HTERT RPE-1 (cell line): ENCODE measurements around the gene FAM234A.
"Not testable (repeated sequence)": the region's sequence is repeated elsewhere in the genome, so short reads cannot be mapped to it uniquely, and the experiment has no call there.

Source experiments
- in situ Hi-C: fragments of 300-500 bp; cut with MboI; formaldehyde crosslinking; loops from 4 replicates; pipeline ENCODE4 v1.14.3; 2020; ENCODE audit warnings: low sequenced_read_pairs

Gene FAM234A, protein sequence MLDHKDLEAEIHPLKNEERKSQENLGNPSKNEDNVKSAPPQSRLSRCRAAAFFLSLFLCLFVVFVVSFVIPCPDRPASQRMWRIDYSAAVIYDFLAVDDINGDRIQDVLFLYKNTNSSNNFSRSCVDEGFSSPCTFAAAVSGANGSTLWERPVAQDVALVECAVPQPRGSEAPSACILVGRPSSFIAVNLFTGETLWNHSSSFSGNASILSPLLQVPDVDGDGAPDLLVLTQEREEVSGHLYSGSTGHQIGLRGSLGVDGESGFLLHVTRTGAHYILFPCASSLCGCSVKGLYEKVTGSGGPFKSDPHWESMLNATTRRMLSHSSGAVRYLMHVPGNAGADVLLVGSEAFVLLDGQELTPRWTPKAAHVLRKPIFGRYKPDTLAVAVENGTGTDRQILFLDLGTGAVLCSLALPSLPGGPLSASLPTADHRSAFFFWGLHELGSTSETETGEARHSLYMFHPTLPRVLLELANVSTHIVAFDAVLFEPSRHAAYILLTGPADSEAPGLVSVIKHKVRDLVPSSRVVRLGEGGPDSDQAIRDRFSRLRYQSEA

DNA sequence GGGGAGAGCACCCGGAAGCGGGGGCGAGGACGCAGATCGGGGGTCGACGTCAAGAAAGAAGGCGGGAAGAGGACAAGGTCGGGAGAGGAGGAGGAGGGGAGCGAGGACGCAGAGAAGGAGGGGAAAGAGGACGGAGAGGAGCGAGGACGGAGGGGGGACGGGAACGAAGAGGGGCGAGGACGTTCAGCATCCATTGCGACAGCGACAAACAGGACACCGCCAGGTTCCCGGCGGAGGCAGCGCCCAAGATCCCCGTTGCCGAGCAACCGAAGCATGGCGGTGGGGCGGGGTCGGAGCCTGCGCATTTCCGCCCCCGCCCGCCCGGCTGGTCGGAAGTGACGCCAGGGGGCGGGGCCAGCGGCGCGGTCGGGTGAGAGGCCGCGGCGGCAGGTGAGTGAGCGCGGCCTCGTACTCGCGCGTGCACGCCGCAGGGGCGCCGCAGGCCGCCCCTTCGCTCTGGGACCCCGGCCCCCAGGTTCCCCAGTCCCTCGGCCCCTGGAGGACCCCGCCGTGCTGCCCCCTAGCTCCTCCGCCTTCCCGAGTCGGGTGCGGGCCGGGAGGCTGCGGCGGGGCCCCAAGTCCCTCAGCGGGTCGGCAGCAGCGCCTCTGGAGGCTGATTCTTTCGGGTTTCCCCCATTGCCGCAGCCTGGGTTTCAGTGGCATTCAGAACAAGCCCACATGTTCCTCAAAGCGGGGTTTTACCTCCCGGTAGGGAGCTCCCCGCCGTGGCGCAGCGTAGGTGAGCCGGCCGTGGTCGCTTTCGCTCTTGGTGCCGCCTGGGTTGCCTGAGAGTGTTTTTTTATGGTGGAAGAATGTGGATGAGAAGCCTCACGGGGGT, at the start of gene FAM234A:
TSS of gene FAM234A (plus strand) at position 354 of the 838 bp plus-strand sequence. CDS start 19,593 bp downstream, outside the sequence.
- in situ Hi-C loops: no loop called here

DNA sequence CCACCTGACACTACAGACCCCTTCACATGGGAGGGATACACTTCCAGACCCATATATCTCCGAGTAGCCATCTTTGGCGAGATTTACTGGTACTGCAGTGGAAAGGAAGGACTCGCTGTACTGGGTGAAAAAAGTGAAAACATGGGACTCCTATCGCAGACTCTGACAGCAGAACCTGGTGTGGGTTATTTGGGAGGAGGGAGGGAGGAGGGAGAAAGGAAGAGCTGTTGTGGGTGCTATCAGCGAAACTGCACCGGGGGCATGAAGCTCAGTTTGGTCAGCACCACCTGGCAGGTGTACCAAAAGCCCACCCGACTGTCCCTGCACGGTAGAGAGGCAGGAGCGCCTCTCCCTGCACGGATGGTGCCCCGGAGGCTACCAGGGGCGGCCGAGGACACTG, 49.4 kb upstream of the FAM234A start:
- in situ Hi-C loops: no loop called here

DNA sequence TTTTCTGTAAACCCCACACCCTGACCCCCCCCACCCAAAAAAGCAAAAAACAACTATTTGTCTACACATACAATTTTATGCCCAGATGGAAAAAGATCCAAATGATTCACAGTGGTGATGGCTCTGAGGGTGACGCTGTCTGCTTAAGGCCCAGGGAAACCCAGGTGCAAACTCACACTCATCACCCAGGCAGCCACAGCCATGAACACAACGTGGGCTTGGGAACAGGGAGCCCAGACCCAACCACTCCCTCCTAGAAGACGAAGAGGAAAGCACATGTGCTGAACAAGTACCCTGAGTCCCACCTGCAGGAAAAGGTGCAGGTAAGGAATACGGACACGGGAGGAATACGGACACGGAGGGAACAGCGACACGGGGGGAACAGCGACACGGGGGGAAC, 48.9 kb upstream of the FAM234A start:
- in situ Hi-C loops: no loop called here

DNA sequence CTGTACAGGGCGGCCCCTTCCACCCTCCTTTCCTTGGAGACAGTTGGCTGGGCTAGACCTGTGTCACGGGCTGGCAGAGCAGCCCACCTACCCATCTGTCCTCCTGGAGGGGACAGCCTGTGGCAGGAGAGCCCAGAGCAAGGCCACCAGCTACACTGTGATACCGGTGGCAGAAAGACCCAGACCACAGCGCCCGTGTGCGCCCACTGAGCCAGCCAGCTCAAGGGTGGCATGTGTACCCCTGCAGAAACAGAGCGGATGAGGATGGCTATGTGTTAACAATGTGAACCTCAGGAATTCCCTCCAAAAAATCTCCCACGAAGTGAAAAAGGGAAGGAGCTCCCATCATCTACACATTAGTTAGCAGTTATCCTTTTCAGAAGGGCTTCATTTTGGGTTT, 47.3 kb upstream of the FAM234A start:
- in situ Hi-C loops: no loop called here

DNA sequence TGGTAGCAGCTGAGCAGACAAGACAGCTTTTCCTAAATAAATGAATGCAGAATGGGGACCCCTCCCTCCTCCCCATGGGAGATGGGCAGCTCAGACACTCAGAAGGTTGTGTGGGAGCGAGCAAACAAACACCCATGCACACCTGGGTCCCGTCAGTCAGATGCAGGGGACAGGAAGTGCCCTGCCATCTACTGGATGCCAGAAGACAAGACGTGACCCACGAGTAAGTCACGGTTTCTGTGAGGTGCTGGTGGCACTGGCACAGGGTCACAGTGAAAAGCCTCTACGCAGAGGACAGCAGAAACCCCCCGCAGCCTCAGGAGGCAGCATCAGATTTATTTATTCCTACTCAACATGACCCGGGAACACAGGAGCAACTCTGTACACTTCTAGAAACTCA, 45.9 kb upstream of the FAM234A start:
- in situ Hi-C loops: no loop called here

DNA sequence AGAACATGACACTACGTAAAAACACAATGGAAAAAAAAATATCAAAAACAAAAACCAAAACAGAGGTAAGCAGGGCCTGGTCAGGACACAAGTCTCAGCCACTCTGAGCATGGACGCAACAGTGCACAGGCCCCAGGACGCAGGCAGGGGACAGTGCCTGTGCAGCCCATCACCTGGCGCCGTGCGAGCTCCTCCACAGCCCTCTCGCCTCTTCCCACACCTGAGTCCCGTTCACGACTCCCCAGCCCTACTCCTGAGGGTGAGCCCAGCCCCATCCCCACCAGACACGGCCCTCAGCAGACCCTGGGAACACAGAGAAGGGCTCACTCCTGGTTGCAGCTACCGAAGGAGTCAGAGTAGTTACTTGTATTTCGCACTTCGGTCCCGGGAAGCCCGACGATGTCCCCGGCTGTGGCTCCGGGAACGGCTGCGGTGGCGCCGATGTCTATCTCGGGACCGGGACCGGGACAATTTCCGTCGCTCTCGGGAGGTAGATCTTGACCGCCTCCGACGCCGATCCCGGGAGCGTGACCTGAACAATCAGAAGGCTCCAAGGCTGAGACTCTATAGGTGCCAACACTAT, 44.9 kb upstream of the FAM234A start:
- in situ Hi-C loops: no loop called here

DNA sequence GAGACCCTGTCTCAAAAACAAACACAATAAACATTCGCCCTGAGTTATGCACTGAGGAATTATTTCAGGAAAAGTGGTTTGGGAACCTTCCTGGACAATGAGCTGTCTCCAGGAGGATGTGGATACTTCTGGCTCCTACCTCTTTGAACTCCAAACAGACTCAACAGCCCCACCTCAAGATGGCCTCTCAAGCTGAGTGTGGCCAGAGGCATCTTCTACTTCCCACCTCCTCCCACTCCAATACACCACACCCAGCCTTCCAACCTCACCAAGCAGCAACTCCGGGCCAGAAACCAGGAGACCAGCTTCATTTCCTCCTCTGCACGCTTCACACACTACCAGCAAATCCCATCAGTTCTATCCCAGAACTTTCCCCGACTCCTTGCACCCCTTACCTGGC, 42.8 kb upstream of the FAM234A start:
- in situ Hi-C loops: no loop called here

DNA sequence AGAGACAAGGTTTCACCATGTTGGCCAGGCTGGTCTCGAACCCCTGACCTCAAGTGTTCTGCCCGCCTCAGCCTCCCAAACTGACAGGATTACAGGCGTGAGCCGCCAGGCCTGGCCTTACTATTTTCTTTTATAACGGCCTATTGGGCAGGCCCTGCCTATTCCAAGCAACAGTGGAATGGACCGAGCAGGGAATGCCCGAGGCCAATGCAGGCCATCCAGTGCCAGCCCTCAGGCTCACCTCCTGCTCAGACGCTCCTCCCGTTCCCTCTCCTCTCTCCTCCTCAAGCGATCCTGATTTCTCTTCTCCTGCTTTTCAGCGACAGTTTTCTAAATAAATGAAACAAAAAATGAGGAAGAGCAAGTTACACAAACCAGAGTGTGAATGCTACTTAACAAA, 41.9 kb upstream of the FAM234A start:
- in situ Hi-C loops: no loop called here

DNA sequence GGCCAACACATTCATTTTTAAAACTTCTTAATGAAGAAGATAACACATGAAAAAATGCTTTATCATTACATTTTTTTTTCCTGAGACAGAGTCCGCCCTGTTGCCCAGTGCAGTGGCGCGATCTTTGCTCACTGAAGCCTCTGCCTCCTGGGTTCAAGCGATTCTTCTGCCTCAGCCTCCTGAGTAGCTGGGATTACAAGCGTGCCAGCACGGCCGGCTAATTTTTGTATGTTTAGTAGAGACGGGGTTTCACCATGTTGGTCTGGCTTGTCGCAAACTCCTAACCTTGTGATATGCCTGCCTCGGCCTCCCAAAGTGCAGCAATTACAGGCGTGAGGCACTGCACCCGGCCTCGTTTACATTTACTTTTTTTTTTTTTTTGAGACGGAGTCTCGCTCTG, 41.2 kb upstream of the FAM234A start:
- in situ Hi-C loops: no loop called here

DNA sequence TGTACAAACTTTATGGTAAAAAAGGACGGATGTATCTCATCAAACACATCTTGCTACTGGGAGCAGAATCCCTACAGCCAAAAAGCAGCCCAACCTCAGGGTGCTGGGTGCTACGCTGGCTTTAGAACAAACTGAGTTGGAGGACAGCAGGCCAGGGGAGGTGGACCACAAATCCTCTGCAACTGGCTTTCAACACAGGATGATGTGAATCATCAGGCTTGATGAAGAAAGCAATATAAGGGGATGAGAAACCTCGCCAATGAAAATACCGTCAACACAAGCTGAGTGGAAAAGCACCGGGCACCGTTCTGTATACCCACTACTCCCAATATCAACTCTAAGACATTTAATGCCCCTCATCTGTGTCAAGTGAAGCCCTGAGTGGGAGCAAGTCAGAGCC, 40.1 kb upstream of the FAM234A start:
- in situ Hi-C loops: no loop called here

DNA sequence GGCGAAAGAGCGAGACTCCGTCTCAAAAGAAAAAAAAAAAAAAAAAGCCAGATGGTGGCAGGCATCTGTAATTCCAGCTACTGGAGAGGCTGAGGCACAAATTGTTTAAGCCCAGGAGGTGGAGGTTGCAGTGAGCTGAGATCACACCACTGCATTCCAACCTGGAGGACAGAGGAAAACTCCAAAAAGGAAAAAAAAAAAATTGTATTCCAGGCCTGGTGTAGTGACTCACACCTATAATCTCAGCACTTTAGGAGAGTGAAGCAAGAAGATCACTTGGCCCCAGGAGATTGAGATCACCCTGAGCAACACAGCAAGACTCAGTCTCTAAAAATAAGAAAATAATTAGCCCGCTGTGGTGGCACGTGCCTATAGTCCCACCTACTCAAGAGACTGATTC, 34.2 kb upstream of the FAM234A start:
- in situ Hi-C loops: no loop called here

DNA sequence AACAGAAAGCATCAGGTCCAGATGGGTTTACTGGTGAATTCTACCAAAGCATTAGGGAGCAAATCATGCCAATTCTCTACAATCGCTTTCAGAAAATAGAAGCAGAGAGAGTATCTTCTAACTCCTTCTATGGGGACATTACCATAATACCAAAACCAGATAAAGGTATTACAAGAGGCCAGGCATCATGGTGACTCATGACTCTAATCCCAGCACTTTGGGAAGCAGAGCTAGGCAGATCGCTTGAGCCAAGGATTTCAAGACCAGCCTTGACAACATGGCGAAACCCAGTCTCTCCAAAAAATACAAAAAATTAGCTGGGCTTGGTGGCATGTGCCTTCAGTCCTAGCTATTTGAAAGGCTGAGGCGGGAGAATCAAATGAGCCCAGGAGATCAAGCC, 31.4 kb upstream of the FAM234A start:
- in situ Hi-C loops: no loop called here

DNA sequence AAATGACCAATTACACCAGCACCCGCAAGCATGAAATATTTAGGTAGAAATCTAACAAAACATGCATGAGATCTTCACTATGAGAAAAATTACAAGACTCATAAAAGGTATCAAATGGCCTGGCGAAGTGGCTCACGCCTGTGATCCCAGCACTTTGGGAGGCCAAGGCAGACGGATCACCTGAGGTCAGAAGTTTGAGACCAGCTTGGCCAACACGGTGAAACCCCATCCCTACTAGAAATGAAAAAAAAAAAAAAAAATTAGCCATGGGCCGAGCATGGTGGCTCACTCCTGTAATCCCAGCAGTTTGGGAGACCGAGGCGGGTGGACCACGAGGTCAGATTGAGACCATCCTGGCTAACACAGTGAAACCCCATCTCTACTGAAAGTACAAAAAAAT, 30.6 kb upstream of the FAM234A start:
- in situ Hi-C loops: not testable (repeated sequence)

DNA sequence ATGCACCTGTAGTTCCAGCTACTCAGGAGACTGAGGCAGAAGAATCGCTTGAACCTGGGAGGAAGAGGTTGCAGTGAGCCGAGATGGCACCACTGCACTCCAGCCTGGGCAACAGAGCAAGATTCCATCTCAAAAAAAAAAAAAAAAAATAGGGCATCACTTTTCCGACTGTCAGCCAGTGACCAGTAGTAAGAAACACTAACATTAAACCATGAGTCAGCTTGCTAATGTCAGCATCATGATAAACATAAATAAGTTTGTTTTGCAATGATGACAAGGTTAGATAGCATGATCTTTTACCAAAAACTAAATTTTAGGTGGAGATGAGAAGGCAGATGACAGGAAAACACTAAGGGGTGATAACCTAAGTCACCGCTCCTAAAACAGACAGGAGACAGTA, 25.3 kb upstream of the FAM234A start:
- in situ Hi-C loops: not testable (repeated sequence)

DNA sequence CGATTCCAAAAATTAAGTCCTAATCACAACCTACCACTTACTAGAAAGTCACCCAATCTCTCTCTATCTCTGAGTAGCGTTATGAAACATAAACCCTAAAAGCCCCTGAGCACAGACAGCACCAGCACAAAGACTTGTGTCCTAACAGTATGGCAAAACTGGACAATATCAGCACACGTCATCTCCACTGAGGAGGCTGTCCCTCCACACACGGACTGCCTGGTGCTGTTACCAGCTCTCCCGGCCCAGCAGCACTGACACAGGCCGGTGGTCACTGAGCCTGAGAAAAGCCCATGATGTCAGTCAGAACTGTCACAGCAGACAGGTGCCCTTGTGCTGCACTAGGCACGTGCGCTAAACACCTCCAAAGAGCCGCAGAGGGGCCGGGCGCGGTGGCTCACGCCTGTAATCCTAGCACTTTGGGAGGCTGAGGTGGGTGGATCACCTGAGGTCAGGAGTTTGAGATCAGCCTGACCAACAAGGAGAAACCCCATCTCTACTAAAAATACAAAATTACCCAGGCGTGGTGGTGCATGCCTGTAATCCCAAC, 22.9 kb upstream of the FAM234A start:
- in situ Hi-C loops: not testable (repeated sequence)

DNA sequence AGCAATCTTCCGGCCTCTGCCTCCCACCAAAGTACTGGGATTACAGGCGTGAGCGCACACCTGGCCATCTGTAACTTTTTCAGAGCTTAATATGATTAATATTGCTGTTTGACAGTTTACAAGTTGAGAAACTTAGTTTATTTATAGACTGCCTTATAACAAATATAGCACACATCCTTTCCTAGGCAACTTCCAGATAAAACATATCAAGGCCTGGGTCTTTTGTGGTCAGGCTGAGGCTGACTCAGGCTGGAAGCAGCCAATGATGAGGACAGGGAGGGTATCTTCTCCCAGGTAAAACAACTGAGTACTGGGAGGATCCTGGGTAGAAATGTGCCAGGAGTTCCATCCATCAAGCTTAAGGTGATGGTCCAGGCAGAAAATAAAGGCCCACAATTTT, 21.6 kb upstream of the FAM234A start:
- in situ Hi-C loops: no loop called here

DNA sequence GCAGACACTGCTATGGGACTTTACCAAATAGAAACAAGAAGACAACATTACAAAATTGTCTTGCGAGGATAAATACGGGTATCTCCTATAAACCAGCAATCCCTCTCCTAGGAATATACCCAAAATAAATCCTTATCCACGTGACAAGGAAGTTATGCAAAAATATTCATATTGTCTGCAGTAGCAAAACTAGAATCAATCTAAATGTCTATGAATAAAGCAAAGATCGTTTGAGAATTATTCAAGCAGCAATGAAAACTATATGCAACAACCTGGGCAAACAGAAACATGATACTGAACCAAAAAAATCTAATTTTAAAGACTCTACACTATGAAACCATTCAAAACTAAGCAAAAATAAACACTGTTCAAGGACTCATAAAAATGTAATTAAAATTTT, 14.6 kb upstream of the FAM234A start:
- in situ Hi-C loops: no loop called here

DNA sequence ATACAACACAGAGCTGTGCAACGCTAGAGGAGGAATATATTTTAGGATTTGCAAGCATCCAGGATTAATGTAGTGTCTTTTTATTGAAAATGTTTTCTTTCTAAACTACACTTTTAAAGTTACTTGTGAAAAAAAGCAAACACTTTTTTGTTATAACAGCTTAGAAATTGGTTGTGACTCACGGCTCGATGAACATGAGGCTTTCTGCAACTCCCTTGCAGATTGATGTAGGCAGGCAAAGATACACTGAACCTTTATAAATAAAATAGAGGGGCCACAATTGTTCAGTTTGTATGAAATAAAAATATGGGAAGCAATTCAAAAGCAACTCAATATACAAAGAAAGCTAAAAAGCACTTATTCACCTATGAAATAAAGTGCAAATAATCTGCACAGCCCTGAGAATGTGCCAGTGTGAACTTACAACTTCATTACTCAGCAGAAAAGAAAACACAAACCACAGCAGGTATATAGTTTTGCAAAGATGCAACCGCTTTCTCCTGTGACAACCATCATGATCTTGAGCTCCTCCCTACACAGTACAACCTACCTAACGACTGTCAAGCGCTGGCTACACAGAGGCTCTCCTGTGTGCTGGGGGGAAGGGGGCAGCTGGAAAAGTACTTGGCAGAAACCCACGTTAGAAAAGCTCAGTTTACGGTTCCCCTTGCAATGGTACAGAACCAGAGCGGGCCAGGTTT, 6.3 kb upstream of the FAM234A start:
- in situ Hi-C loops: no loop called here

DNA sequence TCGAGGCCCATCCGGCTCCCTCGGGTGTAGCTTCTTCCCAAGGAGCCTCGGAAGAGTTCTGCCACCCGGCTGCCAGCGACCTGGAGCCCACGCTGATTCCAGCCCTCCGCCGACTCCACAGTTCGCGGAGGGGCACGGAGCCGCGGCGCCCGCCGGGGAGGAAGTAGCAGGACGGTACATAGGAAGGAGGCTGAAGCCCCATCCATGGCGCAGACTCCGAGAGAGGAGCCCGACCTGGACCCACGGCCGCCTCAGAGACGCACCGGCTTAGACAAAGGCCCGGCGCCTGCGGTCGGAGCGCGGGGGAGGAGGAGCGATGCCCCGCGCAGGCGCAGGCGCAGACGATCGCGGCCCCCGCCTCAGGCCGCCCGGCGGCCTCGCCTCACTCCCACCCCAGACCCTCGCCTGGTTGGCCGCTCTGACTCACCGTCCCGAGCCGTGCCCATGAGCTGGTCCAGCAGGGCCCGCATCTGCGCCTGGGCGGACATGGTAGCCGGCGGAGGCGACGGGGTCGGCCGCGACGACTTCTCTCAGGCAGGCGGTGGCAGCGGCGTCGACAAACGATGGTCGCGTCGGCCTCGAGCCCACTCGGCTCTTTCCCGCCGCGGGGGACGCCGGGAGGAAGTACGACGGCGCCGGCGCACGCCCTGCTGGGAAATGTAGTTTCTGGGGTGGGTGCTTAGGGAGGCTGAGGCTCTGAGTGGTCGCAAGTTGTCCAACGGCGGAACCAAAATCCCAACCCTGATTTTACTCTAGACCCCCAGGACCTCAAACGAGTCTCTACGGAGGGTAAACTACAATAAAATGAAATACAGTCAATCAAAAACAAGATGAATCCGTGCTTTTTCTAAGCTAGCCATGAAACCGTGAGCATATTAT, 5.5 kb upstream of the FAM234A start, which contains the start of gene LUC7L:
TSS of gene LUC7L (minus strand) at position 598 of the 879 bp plus-strand sequence. CDS start at position 488, 110 bp downstream.
- in situ Hi-C loops: no loop called here
